GM12872 (cell line): ENCODE data around the gene LAIR2.
A peak's percentile ranks its signal among the peaks of the same experiment; 100 is the strongest.

Experiments used
- CTCF ChIP-seq: IDR thresholded peaks from 3 replicates; pipeline ENCODE4 v1.5.1; 2011; ENCODE audit warnings: low read depth, mild to moderate bottlenecking, low read length, moderate library complexity; ENCODE audit not compliant: insufficient read depth

Gene LAIR2

GRCh38 chr19:54462047-54462654, 40.5 kb upstream of the LAIR2 start:
- no peak for TF ChIP-seq CTCF

- TF ChIP-seq CTCF = 0 out of 3 replicates have a peak, but pooled peaks have one; percentile 18
These were observed 39.7 kb upstream of the LAIR2 start for GRCh38 chr19:54462655-54463530.

GRCh38 chr19:54463531-54464043, 39.0 kb upstream of the LAIR2 start, which contains the start of gene LENG9:
LENG9 (minus strand) TSS chr19:54463778; CDS start chr19:54463526, 252 bp downstream.
- no peak for TF ChIP-seq CTCF

- TF ChIP-seq CTCF = no peak
These were observed 38.5 kb upstream of the LAIR2 start for GRCh38 chr19:54464044-54464629.

- TF ChIP-seq CTCF = no peak
These were observed 37.8 kb upstream of the LAIR2 start for GRCh38 chr19:54464630-54465425.

- TF ChIP-seq CTCF = no peak
These were observed 37.1 kb upstream of the LAIR2 start for GRCh38 chr19:54465426-54466109.
